Parathyroid adenoma (tissue), 2 donors: ENCODE data around the gene NECAB3.

Experiments used
- H2AFZ ChIP-seq: fragments of 300-600 bp; sonication (generic); one replicate; pipeline ENCODE4 v1.7.0; 2017; ENCODE audit warnings: antibody characterized with exemption, mild to moderate bottlenecking
- H3K27ac ChIP-seq: fragments of 300-600 bp; sonication (generic); one replicate; pipeline ENCODE4 v1.7.0; 2017
- H3K27me3 ChIP-seq: fragments of 300-600 bp; sonication (generic); one replicate; pipeline ENCODE4 v1.7.0; 2017; ENCODE audit warnings: low read length; ENCODE audit not compliant: control insufficient read depth, insufficient read depth
- H3K36me3 ChIP-seq: fragments of 300-600 bp; sonication (generic); one replicate; pipeline ENCODE4 v1.7.0; 2017; ENCODE audit warnings: low read length; ENCODE audit not compliant: control insufficient read depth, insufficient read depth
- H3K4me1 ChIP-seq: fragments of 300-600 bp; sonication (generic); one replicate; pipeline ENCODE4 v1.7.0; 2017; ENCODE audit warnings: control low read depth
- H3K4me2 ChIP-seq: fragments of 300-600 bp; sonication (generic); one replicate; pipeline ENCODE4 v1.7.0; 2017; ENCODE audit warnings: low read length
- H3K4me3 ChIP-seq: fragments of 300-600 bp; sonication (generic); one replicate; pipeline ENCODE4 v1.7.0; 2017; ENCODE audit warnings: low read depth, low read length
- H3K79me2 ChIP-seq: fragments of 300-600 bp; sonication (generic); one replicate; pipeline ENCODE4 v1.7.0; 2017; ENCODE audit warnings: control low read depth
- H3K9ac ChIP-seq: fragments of 300-600 bp; sonication (generic); one replicate; pipeline ENCODE4 v1.7.0; 2017; ENCODE audit warnings: mild to moderate bottlenecking
- H3K9me3 ChIP-seq: fragments of 300-600 bp; sonication (generic); one replicate; pipeline ENCODE4 v1.7.0; 2017; ENCODE audit warnings: low read length; ENCODE audit not compliant: control insufficient read depth
- TF ChIP-seq, protein P1 (sequence below): fragments of 300-600 bp; sonication (generic); IDR thresholded peaks from one replicate; pipeline ENCODE4 v1.7.0; 2017; ENCODE audit warnings: antibody characterized with exemption, mild to moderate bottlenecking
- donor health status: primary hyperparathyroidism.

The NECAB3 gene

GRCh38 chr20:33675136-33675959 lies 1.1 kb upstream of the NECAB3 start:
- Histone ChIP-seq H3K36me3 (no peaks in the 10 kb centered on the region), H3K27me3 (no peaks in the 10 kb centered on the region), H3K4me1 (peaks cover 10% of the 10 kb centered on the region), H3K27ac (peak overlapping the region; percentile 2), H3K4me3 (no peak overlapping the region), H3K9me3 (no peaks in the 10 kb centered on the region), H3K79me2 (no peaks in the 10 kb centered on the region), H3K4me2 (no peak overlapping the region), H3K9ac (no peak overlapping the region), H2AFZ (peak overlapping the region; percentile 83)
- TF ChIP-seq, protein P1, sequence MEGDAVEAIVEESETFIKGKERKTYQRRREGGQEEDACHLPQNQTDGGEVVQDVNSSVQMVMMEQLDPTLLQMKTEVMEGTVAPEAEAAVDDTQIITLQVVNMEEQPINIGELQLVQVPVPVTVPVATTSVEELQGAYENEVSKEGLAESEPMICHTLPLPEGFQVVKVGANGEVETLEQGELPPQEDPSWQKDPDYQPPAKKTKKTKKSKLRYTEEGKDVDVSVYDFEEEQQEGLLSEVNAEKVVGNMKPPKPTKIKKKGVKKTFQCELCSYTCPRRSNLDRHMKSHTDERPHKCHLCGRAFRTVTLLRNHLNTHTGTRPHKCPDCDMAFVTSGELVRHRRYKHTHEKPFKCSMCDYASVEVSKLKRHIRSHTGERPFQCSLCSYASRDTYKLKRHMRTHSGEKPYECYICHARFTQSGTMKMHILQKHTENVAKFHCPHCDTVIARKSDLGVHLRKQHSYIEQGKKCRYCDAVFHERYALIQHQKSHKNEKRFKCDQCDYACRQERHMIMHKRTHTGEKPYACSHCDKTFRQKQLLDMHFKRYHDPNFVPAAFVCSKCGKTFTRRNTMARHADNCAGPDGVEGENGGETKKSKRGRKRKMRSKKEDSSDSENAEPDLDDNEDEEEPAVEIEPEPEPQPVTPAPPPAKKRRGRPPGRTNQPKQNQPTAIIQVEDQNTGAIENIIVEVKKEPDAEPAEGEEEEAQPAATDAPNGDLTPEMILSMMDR = no peak

GRCh38 chr20:33673410-33674293 lies 576 bp downstream of the NECAB3 start:
- Histone ChIP-seq H3K4me1 (peaks cover 10% of the 10 kb centered on the region), H2AFZ (peak overlapping the region; percentile 83), H3K9me3 (no peaks in the 10 kb centered on the region), H3K4me2 (peak overlapping the region; percentile 71), H3K79me2 (no peaks in the 10 kb centered on the region), H3K9ac (peak overlapping the region; percentile 29), H3K36me3 (no peaks in the 10 kb centered on the region), H3K27me3 (no peaks in the 10 kb centered on the region), H3K4me3 (peak overlapping the region; percentile 74), H3K27ac (peak overlapping the region; percentile 47)
- TF ChIP-seq, protein P1 = no peak

GRCh38 chr20:33673114-33673409 lies 1.2 kb downstream of the NECAB3 start:
- Histone ChIP-seq H3K9me3 (no peaks in the 10 kb centered on the region), H3K4me3 (peak overlapping the region; percentile 74), H3K4me1 (peaks cover 13% of the 10 kb centered on the region), H3K36me3 (no peaks in the 10 kb centered on the region), H2AFZ (no peak overlapping the region), H3K79me2 (no peaks in the 10 kb centered on the region), H3K27ac (no peak overlapping the region), H3K4me2 (peak overlapping the region; percentile 71), H3K9ac (no peak overlapping the region), H3K27me3 (no peaks in the 10 kb centered on the region)
- TF ChIP-seq, protein P1 = no peak

GRCh38 chr20:33672426-33673113 lies 1.7 kb downstream of the NECAB3 start:
- Histone ChIP-seq H3K9ac (no peak overlapping the region), H3K79me2 (no peaks in the 10 kb centered on the region), H3K36me3 (no peaks in the 10 kb centered on the region), H3K4me2 (peak overlapping the region; percentile 71), H3K4me1 (peaks cover 16% of the 10 kb centered on the region), H3K9me3 (no peaks in the 10 kb centered on the region), H3K4me3 (peak overlapping the region; percentile 74), H3K27ac (no peak overlapping the region), H3K27me3 (no peaks in the 10 kb centered on the region), H2AFZ (no peak overlapping the region)
- TF ChIP-seq, protein P1 = no peak
